Measurements from ENCODE around the gene GBP3. TPM values are rescaled to one million over a fixed set of nuclear protein-coding genes. Genes with fewer than 3 reads are reported as not detected.

Gene GBP3
- total and polyA plus RNA-seq, 4 donors = 7.4 to 34.9 (median 25.4) TPM

DNA sequence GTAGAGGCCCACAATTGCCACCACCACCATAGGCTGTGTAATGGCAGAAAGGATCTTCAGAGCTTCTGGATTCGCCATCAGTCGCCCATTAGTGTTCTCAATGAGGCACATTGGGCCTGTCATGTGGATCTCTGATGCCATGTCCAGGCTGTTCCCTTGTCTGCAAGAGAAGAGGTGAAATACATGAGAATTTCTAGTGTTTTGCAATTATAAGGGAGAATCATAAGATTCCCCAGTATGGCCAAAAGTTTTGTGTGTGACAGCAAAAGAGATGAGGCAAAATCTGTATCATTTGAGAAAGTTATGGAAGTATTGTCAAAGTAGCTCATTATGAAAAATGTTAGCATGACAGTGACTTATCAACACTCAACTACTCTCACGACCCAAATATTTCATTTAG, 40.4 kb upstream of the GBP3 start:
- H3K9me3 ChIP-seq (ENCODE audit: control insufficient read depth in 4 of 4, insufficient read depth in 3 of 4, low read length in 3 of 4) = no peaks in the 10 kb centered on the region
- peaks cover 1 to 17% (median 6%) of the 10 kb centered on the region in 4 donors for H3K36me3 ChIP-seq (ENCODE audit: control insufficient read depth in 4 of 4, insufficient read depth in 4 of 4, low read length in 4 of 4)
- H3K4me3 ChIP-seq = no peak overlapping the region
- ATAC-seq (ENCODE audit: insufficient read depth, low FRiP score) = no peak
- TF ChIP-seq, protein P1, sequence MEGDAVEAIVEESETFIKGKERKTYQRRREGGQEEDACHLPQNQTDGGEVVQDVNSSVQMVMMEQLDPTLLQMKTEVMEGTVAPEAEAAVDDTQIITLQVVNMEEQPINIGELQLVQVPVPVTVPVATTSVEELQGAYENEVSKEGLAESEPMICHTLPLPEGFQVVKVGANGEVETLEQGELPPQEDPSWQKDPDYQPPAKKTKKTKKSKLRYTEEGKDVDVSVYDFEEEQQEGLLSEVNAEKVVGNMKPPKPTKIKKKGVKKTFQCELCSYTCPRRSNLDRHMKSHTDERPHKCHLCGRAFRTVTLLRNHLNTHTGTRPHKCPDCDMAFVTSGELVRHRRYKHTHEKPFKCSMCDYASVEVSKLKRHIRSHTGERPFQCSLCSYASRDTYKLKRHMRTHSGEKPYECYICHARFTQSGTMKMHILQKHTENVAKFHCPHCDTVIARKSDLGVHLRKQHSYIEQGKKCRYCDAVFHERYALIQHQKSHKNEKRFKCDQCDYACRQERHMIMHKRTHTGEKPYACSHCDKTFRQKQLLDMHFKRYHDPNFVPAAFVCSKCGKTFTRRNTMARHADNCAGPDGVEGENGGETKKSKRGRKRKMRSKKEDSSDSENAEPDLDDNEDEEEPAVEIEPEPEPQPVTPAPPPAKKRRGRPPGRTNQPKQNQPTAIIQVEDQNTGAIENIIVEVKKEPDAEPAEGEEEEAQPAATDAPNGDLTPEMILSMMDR (IDR thresholded peaks at IDR 0.05; ENCODE audit: control extremely low read depth, extremely low read depth) = no peak
- no peak overlapping the region for H3K9ac ChIP-seq (ENCODE audit: insufficient read depth in 1 of 2, low read length in 2 of 2)
- DNase-seq = no peak
- peaks cover 0 to 15% (median 3%) of the 10 kb centered on the region in 5 donors for H3K4me1 ChIP-seq (ENCODE audit: control insufficient read depth in 5 of 5, insufficient read depth in 5 of 5, low read length in 5 of 5)
- H3K27me3 ChIP-seq (ENCODE audit: control insufficient read depth in 3 of 3, insufficient read depth in 3 of 3, low read length in 2 of 3) = no peaks in the 10 kb centered on the region
- H3K27ac ChIP-seq (ENCODE audit: low read depth in 1 of 2, low read length in 1 of 2) = no peak overlapping the region
- 90 to 91% methylated on average over 3 of the region's 3 CpGs for WGBS, 2 donors

DNA sequence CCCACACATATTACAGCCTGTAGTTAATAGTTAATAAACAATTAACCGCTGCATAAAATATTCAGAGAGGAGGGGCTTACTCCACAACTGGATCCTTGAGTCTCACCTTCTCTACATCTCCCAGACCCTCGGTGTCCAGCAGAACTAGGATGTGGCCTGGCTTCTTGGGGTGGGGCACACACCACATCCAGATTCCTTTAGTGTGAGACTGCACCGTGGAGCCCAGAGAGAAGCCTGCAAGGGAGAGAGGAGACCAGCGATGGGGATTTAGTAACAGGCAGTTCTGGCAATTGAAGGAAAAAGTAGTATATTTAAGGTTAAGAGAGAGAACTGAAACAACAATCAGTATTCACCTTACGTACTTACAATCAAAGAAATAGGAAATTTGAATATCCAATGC, 37.4 kb upstream of the GBP3 start:
- no peaks in the 10 kb centered on the region for H3K9me3 ChIP-seq (ENCODE audit: control insufficient read depth in 4 of 4, insufficient read depth in 3 of 4, low read length in 3 of 4)
- no peak overlapping the region for H3K9ac ChIP-seq (ENCODE audit: insufficient read depth in 1 of 2, low read length in 2 of 2)
- no peaks in the 10 kb centered on the region for H3K27me3 ChIP-seq (ENCODE audit: control insufficient read depth in 3 of 3, insufficient read depth in 3 of 3, low read length in 2 of 3)
- peaks cover 4 to 38% (median 13%) of the 10 kb centered on the region in 4 donors for H3K36me3 ChIP-seq (ENCODE audit: control insufficient read depth in 4 of 4, insufficient read depth in 4 of 4, low read length in 4 of 4)
- H3K4me3 ChIP-seq = no peak overlapping the region
- ATAC-seq (ENCODE audit: insufficient read depth, low FRiP score) (no peak), DNase-seq (no peak)
- WGBS, 2 donors = 75 to 77% methylated on average over 5 of the region's 5 CpGs
- TF ChIP-seq, protein P1 (IDR thresholded peaks at IDR 0.05; ENCODE audit: control extremely low read depth, extremely low read depth) = no peak
- H3K27ac ChIP-seq (ENCODE audit: low read depth in 1 of 2, low read length in 1 of 2) = no peak overlapping the region
- H3K4me1 ChIP-seq (ENCODE audit: control insufficient read depth in 5 of 5, insufficient read depth in 5 of 5, low read length in 5 of 5) = peaks cover 0 to 11% (median 3%) of the 10 kb centered on the region in 5 donors

DNA sequence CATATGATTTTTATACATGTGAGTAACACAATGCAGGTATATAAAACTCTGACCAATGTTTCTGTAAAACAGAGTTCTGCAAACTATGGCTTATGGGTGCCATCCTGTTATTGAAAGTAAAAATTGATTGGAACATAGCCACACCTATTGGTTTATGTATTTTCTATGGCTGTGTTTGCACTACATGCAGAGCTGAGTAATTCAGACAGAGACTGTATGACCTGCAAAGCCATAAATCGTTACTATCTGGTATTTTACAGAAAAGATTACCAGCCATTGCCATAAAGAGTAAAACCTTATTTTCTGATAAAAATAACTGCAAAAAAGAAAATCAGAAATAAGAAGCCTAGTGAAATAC, 29.3 kb upstream of the GBP3 start:
- no peaks in the 10 kb centered on the region for H3K27me3 ChIP-seq (ENCODE audit: control insufficient read depth in 3 of 3, insufficient read depth in 3 of 3, low read length in 2 of 3)
- no peaks in the 10 kb centered on the region for H3K9me3 ChIP-seq (ENCODE audit: control insufficient read depth in 4 of 4, insufficient read depth in 3 of 4, low read length in 3 of 4)
- H3K9ac ChIP-seq (ENCODE audit: insufficient read depth in 1 of 2, low read length in 2 of 2) = no peak overlapping the region
- peaks cover 0 to 22% (median 6%) of the 10 kb centered on the region in 4 donors for H3K36me3 ChIP-seq (ENCODE audit: control insufficient read depth in 4 of 4, insufficient read depth in 4 of 4, low read length in 4 of 4)
- TF ChIP-seq, protein P1 (IDR thresholded peaks at IDR 0.05; ENCODE audit: control extremely low read depth, extremely low read depth) = no peak
- H3K4me3 ChIP-seq = no peak overlapping the region
- H3K4me1 ChIP-seq (ENCODE audit: control insufficient read depth in 5 of 5, insufficient read depth in 5 of 5, low read length in 5 of 5) = peaks cover 0 to 2% (median 0%) of the 10 kb centered on the region in 5 donors
- ATAC-seq (ENCODE audit: insufficient read depth, low FRiP score) = no peak
- WGBS, 2 donors = 91 to 100% methylated on average over 1 of the region's 1 CpG
- H3K27ac ChIP-seq (ENCODE audit: low read depth in 1 of 2, low read length in 1 of 2) = no peak overlapping the region
- no peak for DNase-seq

DNA sequence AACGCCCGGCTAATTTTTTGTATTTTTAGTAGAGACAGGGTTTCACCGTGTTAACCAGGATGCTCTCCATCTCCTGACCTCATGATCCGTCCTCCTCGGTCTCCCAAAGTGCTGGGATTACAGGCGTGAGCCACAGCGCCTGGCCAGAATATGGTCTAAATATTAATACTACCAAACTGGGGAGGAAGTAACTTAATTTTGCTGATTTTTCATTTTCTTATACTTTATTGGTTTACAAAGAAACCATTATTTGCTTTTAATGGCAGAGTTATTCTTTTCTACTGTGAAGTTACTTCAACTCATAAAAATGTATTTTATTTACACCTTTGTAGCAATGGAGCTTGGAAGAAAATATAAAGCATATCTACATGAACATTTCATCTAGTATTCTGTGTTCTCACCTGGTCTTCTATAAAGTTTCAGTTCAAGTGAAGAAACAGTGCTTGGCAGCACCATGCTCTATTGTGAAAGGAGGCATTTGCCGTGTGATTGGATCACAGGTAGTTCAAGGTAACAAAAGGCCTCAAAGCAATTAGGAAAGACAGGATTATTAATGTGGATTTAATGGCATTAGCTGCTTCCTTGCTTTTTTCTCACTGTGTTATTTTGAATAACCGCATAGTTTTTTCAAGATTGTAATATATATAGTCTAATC, 28.8 kb upstream of the GBP3 start:
- WGBS, 2 donors = 86 to 92% methylated on average over 9 of the region's 9 CpGs
- H3K4me3 ChIP-seq = no peak overlapping the region
- H3K4me1 ChIP-seq (ENCODE audit: control insufficient read depth in 5 of 5, insufficient read depth in 5 of 5, low read length in 5 of 5) = peaks cover 0 to 2% (median 0%) of the 10 kb centered on the region in 5 donors
- H3K27me3 ChIP-seq (ENCODE audit: control insufficient read depth in 3 of 3, insufficient read depth in 3 of 3, low read length in 2 of 3) = no peaks in the 10 kb centered on the region
- H3K9ac ChIP-seq (ENCODE audit: insufficient read depth in 1 of 2, low read length in 2 of 2) = no peak overlapping the region
- no peak overlapping the region for H3K27ac ChIP-seq (ENCODE audit: low read depth in 1 of 2, low read length in 1 of 2)
- H3K9me3 ChIP-seq (ENCODE audit: control insufficient read depth in 4 of 4, insufficient read depth in 3 of 4, low read length in 3 of 4) = no peaks in the 10 kb centered on the region
- H3K36me3 ChIP-seq (ENCODE audit: control insufficient read depth in 4 of 4, insufficient read depth in 4 of 4, low read length in 4 of 4) = peaks cover 0 to 16% (median 5%) of the 10 kb centered on the region in 4 donors
- DNase-seq (no peak), ATAC-seq (ENCODE audit: insufficient read depth, low FRiP score) (no peak)
- TF ChIP-seq, protein P1 (IDR thresholded peaks at IDR 0.05; ENCODE audit: control extremely low read depth, extremely low read depth) = no peak
